ENCODE measurements around the gene RNF150.

- no peak for TF ChIP-seq CTCF (IDR thresholded peaks at IDR 0.05; ENCODE audit: poor library complexity, severe bottlenecking)
- TF ChIP-seq TAF1 (IDR thresholded peaks at IDR 0.05; ENCODE audit: low read depth): no peak
- TF ChIP-seq MXI1 (conservative IDR thresholded peaks at IDR 0.05; ENCODE audit: poor library complexity, severe bottlenecking): no peak
- TF ChIP-seq EZH2 (IDR thresholded peaks at IDR 0.05; ENCODE audit: borderline replicate concordance, insufficient read depth, low read length, poor library complexity, severe bottlenecking): no peak
- no peak for TF ChIP-seq REST (IDR thresholded peaks at IDR 0.05; ENCODE audit: borderline replicate concordance)
- no peak for TF ChIP-seq POLR2AphosphoS5 (IDR thresholded peaks at IDR 0.05)
- no peak for TF ChIP-seq EP300 (conservative IDR thresholded peaks at IDR 0.05; ENCODE audit: poor library complexity, severe bottlenecking)
- no peak for TF ChIP-seq RAD21 (conservative IDR thresholded peaks at IDR 0.05)
Observed at GRCh38 chr4:140851804-140852203, 281.5 kb downstream of the RNF150 start.

Data from neural cell (in vitro differentiated cells).